Measurements from ENCODE around the gene RAC2. TPM values are rescaled to one million over a fixed set of nuclear protein-coding genes. Genes with fewer than 3 reads are reported as not detected.

RAC2 gene
- total and polyA plus RNA-seq, 2 of the 8 experiments (the other 6 are each of a cell fraction or from before 2014, with no cell fraction given), result 2.3 to 4.3 TPM

GRCh38 chr22:37275134-37275533 is 31.1 kb upstream of the RAC2 start:
- H4K8ac ChIP-seq (ENCODE audit: extremely low read depth, insufficient read depth, low read length), result no peak overlapping the region
- no peak overlapping the region for H3K23ac ChIP-seq (ENCODE audit: insufficient read length)
- no peak overlapping the region for H3K18ac ChIP-seq (ENCODE audit: extremely low read depth, low read length)
- no peak overlapping the region for H3K56ac ChIP-seq (replicated peaks; ENCODE audit: insufficient read length, low read depth, low read length)
- H3K4me1 ChIP-seq (replicated peaks in 1 of 4; ENCODE audit: control insufficient read depth in 3 of 4, insufficient read depth in 4 of 4, low read length in 3 of 4), result peaks cover 0 to 2% (median 0%) of the 10 kb centered on the region in 4 experiments; a peak in 1 of 7 replicates
- H3K79me1 ChIP-seq (ENCODE audit: low read depth, low read length), result no peaks in the 10 kb centered on the region
- H2BK15ac ChIP-seq (ENCODE audit: low read length), result no peak overlapping the region
- no peak overlapping the region for H3K9ac ChIP-seq (replicated peaks in 1 of 4; ENCODE audit: extremely low read depth in 1 of 4, low read depth in 3 of 4, low read length in 3 of 4)
- 0 out of 2 replicates have a peak, but pooled peaks cover 2% of the 10 kb centered on the region for H3K23me2 ChIP-seq (ENCODE audit: low read depth, low read length)
- DNase-seq (ENCODE audit: low read depth in 1 of 2, low spot score in 2 of 2) (no peak), FAIRE-seq (no peak)
- H3K27me3 ChIP-seq (replicated peaks in 1 of 4; ENCODE audit: control insufficient read depth in 3 of 4, extremely low read depth in 1 of 4, insufficient read depth in 3 of 4, low read length in 3 of 4), result no peaks in the 10 kb centered on the region
- H3K4me2 ChIP-seq (ENCODE audit: insufficient read depth in 1 of 2, low read depth in 2 of 2, low read length in 2 of 2), result no peak overlapping the region
- no peak overlapping the region for H3K4ac ChIP-seq (replicated peaks; ENCODE audit: insufficient read length, low read depth, low read length)
- no peaks in the 10 kb centered on the region for H3K9me3 ChIP-seq (ENCODE audit: insufficient read depth in 2 of 2, low read depth in 1 of 2, low read length in 1 of 2)
- H3K79me2 ChIP-seq (ENCODE audit: control insufficient read depth in 1 of 2, insufficient read depth in 2 of 2, low read length in 2 of 2), result no peaks in the 10 kb centered on the region
- no peak overlapping the region for H4K91ac ChIP-seq (replicated peaks; ENCODE audit: insufficient read length, low read length)
- no peaks in the 10 kb centered on the region for H4K20me1 ChIP-seq (replicated peaks in 1 of 2; ENCODE audit: control insufficient read depth in 1 of 2, insufficient read depth in 2 of 2, low read length in 2 of 2)
- H3K27ac ChIP-seq (ENCODE audit: low read depth, low read length), result no peak overlapping the region
- H3K36me3 ChIP-seq (ENCODE audit: control insufficient read depth in 2 of 4, insufficient read depth in 4 of 4, low read length in 3 of 4), result no peaks in the 10 kb centered on the region
- no peak overlapping the region for H2BK120ac ChIP-seq (replicated peaks; ENCODE audit: low read depth, low read length)
- no peak overlapping the region for H2BK20ac ChIP-seq (ENCODE audit: low read length)
- no peak overlapping the region for H2BK5ac ChIP-seq (ENCODE audit: low read depth, low read length)
- no peak overlapping the region for H2BK12ac ChIP-seq (ENCODE audit: low read depth, low read length)
- no peak overlapping the region for H4K5ac ChIP-seq (ENCODE audit: insufficient read length, low read depth, low read length)
- no peak overlapping the region for H3K14ac ChIP-seq (ENCODE audit: insufficient read length)
- no peak overlapping the region for H3K4me3 ChIP-seq (ENCODE audit: extremely low read depth in 1 of 4, insufficient read depth in 2 of 4, low read depth in 3 of 4, low read length in 4 of 4)
- TF ChIP-seq FOSL1 (IDR thresholded peaks at IDR 0.05; ENCODE audit: insufficient read depth, low read depth, low read length), result no peak
- no peak for TF ChIP-seq CHD2 (IDR thresholded peaks at IDR 0.05; ENCODE audit: low read length)
- no peak for TF ChIP-seq EZH2 (IDR thresholded peaks at IDR 0.05; ENCODE audit: low read depth, low read length, severe bottlenecking)
- TF ChIP-seq GTF2F1 (IDR thresholded peaks at IDR 0.05; ENCODE audit: borderline replicate concordance, low read depth, low read length), result no peak
- TF ChIP-seq CREB1 (IDR thresholded peaks at IDR 0.05), result no peak
- no peak overlapping the region for H2AFZ ChIP-seq (ENCODE audit: low read length)
- ChIA-PET POLR2A (ENCODE audit: partially characterized antibody) (no interaction called here), CTCF (ENCODE audit: partially characterized antibody) (interaction anchor here (0.9 to 2.8 kb wide), 6 partner anchors 8 to 212 kb away, joined by 3 to 11 read pairs (median 6); partner anchors contain the start of gene MFNG)
- 95% methylated on average over 11 of the region's 11 CpGs; no CpG with 5 or more reads in 1 of the 2 experiments for WGBS, 2 experiments (ENCODE audit: extremely low coverage in 1 of 2, insufficient coverage in 1 of 2, insufficient read length in 1 of 2, insufficient replicate concordance in 2 of 2, low coverage in 1 of 2, low lambda C conversion rate in 2 of 2, missing lambda C conversion rate in 1 of 2)
- no peak overlapping the region for H2AK5ac ChIP-seq (ENCODE audit: low read depth, low read length)
